WERI-Rb-1 (cell line): Measurements from ENCODE around the gene TBX6.

Experiments
- DNase-seq: peaks from one replicate; pipeline ENCODE4 v3.0.0-alpha.2; 2020
- H3K27ac ChIP-seq: fragments of 250-450 bp; sonication (Bioruptor Pico); 2 replicates; pipeline ENCODE4 v1.5.1; 2020; ENCODE audit warnings: mild to moderate bottlenecking, moderate library complexity
- H3K27me3 ChIP-seq: fragments of 250-450 bp; sonication (Bioruptor Pico); 2 replicates; pipeline ENCODE4 v1.5.1; 2021; ENCODE audit warnings: mild to moderate bottlenecking, low read depth, moderate library complexity; ENCODE audit not compliant: insufficient read depth, severe bottlenecking
- H3K36me3 ChIP-seq: fragments of 250-450 bp; sonication (Bioruptor Pico); 2 replicates; pipeline ENCODE4 v1.5.1; 2020; ENCODE audit warnings: mild to moderate bottlenecking, moderate library complexity
- H3K4me3 ChIP-seq: 2 replicates; pipeline ENCODE4 v1.5.1; 2011; ENCODE audit warnings: low read depth, mild to moderate bottlenecking, control low read depth, low read length
- H3K9me3 ChIP-seq: fragments of 250-450 bp; sonication (Bioruptor Pico); 2 replicates; pipeline ENCODE4 v1.5.1; 2021; ENCODE audit warnings: mild to moderate bottlenecking, moderate library complexity; ENCODE audit not compliant: severe bottlenecking
- TF ChIP-seq, protein P1 (sequence below): IDR thresholded peaks from 2 replicates; pipeline ENCODE4 v1.5.1; 2011; ENCODE audit warnings: low read depth, mild to moderate bottlenecking, control low read depth, inconsistent platforms, low read length

The TBX6 gene

DNA sequence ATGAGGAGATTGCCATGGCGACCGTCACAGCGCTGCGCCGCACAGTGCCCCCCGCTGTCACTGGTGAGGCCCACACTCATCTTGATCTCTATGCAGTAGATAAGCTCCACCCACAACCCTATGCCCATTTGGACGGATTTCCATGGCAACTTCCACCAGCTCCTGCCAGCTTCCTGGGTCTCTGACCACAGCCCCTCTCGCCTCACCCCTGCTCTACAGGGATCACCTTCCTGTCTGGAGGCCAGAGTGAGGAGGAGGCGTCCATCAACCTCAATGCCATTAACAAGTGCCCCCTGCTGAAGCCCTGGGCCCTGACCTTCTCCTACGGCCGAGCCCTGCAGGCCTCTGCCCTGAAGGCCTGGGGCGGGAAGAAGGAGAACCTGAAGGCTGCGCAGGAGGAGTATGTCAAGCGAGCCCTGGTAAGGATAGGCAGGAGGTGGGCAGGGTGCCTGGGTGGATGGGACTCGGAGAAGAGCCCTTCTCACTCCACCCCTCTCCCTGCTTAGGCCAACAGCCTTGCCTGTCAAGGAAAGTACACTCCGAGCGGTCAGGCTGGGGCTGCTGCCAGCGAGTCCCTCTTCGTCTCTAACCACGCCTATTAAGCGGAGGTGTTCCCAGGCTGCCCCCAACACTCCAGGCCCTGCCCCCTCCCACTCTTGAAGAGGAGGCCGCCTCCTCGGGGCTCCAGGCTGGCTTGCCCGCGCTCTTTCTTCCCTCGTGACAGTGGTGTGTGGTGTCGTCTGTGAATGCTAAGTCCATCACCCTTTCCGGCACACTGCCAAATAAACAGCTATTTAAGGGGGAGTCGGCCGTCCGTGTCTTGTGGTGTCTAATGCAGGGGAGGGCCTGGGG, 21.9 kb downstream of the TBX6 start:
- TF ChIP-seq, protein P1, sequence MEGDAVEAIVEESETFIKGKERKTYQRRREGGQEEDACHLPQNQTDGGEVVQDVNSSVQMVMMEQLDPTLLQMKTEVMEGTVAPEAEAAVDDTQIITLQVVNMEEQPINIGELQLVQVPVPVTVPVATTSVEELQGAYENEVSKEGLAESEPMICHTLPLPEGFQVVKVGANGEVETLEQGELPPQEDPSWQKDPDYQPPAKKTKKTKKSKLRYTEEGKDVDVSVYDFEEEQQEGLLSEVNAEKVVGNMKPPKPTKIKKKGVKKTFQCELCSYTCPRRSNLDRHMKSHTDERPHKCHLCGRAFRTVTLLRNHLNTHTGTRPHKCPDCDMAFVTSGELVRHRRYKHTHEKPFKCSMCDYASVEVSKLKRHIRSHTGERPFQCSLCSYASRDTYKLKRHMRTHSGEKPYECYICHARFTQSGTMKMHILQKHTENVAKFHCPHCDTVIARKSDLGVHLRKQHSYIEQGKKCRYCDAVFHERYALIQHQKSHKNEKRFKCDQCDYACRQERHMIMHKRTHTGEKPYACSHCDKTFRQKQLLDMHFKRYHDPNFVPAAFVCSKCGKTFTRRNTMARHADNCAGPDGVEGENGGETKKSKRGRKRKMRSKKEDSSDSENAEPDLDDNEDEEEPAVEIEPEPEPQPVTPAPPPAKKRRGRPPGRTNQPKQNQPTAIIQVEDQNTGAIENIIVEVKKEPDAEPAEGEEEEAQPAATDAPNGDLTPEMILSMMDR: no peak
- H3K27ac ChIP-seq: no peak overlapping the region
- DNase-seq: no peak
- H3K9me3 ChIP-seq: no peaks in the 10 kb centered on the region
- peaks cover 89% of the 10 kb centered on the region for H3K36me3 ChIP-seq
- no peaks in the 10 kb centered on the region for H3K27me3 ChIP-seq
- no peak overlapping the region for H3K4me3 ChIP-seq

DNA sequence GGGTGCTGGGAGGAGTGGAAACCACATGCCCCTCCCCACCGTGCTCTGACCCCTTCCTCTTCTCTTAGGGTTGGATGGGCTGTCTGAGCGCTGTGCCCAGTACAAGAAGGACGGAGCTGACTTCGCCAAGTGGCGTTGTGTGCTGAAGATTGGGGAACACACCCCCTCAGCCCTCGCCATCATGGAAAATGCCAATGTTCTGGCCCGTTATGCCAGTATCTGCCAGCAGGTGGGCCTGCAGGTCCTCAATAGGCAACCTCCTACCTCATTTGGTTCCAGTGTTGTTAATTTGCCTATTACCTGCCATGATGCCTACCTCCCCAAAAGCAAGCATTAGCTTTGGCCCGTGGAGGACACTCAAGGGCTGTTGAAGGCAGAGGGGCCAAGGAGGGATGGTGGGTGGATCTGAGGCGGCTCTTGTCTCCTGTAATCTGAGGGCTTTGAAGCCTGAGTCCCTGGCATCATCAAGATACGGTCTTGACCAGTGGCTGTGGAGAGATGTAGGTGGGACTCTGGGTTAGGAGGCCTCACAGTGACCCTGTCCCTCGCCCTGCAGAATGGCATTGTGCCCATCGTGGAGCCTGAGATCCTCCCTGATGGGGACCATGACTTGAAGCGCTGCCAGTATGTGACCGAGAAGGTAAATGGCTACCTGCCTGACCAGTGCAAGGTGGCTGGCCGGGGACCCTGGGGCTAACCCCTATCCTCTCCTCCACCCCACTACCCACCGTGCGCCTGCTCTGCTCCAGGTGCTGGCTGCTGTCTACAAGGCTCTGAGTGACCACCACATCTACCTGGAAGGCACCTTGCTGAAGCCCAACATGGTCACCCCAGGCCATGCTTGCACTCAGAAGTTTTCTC, 22.7 kb downstream of the TBX6 start:
- TF ChIP-seq, protein P1: peak; percentile 60
- no peak overlapping the region for H3K4me3 ChIP-seq
- H3K27ac ChIP-seq: no peak overlapping the region
- H3K9me3 ChIP-seq: no peaks in the 10 kb centered on the region
- no peaks in the 10 kb centered on the region for H3K27me3 ChIP-seq
- peaks cover 87% of the 10 kb centered on the region for H3K36me3 ChIP-seq
- DNase-seq: no peak

DNA sequence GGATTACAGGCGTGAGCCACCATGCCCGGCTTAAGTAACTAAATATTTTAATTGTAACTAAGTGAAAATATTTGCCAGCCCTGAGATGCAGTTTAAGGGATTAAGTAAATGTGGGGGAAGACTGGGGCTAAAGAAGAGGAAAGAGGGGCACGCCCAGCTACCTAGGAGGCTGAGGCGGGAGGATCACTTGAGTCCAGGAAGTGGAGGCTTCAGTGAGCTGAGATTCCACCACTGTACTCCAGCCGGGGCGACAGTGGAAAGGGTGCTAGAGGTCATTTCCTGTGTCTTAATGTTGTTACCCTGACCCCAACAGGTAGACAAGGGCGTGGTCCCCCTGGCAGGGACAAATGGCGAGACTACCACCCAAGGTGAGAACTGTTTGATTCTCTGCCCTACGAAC, 23.4 kb downstream of the TBX6 start:
- TF ChIP-seq, protein P1: no peak
- no peak overlapping the region for H3K27ac ChIP-seq
- peaks cover 81% of the 10 kb centered on the region for H3K36me3 ChIP-seq
- no peaks in the 10 kb centered on the region for H3K9me3 ChIP-seq
- H3K4me3 ChIP-seq: no peak overlapping the region
- no peaks in the 10 kb centered on the region for H3K27me3 ChIP-seq
- DNase-seq: no peak

DNA sequence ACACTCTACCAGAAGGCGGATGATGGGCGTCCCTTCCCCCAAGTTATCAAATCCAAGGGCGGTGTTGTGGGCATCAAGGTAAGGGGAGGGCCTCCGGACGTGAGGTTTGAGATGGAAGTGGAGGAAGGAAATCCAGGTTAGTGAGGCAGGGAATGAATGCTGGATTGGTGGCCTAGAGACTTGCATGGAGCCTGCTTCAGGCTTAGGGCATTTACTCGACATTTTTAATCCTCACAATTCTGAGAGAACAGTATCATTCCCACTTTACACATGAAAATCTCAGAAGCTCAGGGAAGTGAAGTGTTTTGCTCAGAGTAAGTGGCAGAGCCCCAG, 24.2 kb downstream of the TBX6 start:
- no peak for DNase-seq
- H3K9me3 ChIP-seq: no peaks in the 10 kb centered on the region
- TF ChIP-seq, protein P1: no peak
- H3K27me3 ChIP-seq: no peaks in the 10 kb centered on the region
- H3K36me3 ChIP-seq: peaks cover 73% of the 10 kb centered on the region
- no peak overlapping the region for H3K27ac ChIP-seq
- H3K4me3 ChIP-seq: no peak overlapping the region

DNA sequence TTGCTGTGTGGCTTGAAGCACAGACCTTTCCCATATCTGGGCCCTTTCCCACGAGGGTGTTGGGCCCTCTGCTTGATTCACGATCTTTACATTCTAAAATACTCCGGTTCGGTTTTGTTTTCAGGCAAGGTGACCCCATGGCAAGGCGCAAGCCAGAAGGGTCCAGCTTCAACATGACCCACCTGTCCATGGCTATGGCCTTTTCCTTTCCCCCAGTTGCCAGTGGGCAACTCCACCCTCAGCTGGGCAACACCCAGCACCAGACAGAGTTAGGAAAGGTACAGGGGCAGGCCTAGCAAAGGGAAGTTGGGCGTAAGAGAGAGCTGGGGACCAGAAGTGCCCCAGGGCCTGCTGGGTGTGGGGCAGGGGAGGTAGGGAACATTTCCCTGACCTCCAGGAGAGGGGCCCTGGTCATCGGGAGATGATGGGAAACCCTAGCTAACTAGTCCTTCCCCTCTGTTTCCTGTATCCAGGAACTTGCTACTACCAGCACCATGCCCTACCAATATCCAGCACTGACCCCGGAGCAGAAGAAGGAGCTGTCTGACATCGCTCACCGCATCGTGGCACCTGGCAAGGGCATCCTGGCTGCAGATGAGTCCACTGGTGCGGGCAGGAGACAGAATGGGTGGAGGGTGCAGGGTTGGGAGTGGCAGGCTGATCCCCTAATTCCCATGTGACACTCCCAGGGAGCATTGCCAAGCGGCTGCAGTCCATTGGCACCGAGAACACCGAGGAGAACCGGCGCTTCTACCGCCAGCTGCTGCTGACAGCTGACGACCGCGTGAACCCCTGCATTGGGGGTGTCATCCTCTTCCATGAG, 24.8 kb downstream of the TBX6 start:
- Histone ChIP-seq H3K27ac (peak overlapping the region; percentile 94), H3K9me3 (peaks cover 2% of the 10 kb centered on the region), H3K36me3 (peaks cover 67% of the 10 kb centered on the region), H3K4me3 (peak overlapping the region; percentile 96), H3K27me3 (no peaks in the 10 kb centered on the region)
- TF ChIP-seq, protein P1: no peak
- no peak for DNase-seq
